Loucy (cell line): ENCODE data around the gene FMNL1.

ENCODE experiments used
- H2AFZ ChIP-seq: fragments of 200-600 bp; sonication (generic); 2 replicates; pipeline ENCODE4 v1.6.0; 2016; ENCODE audit warnings: antibody characterized with exemption, mild to moderate bottlenecking, low read length, moderate library complexity
- H3F3A ChIP-seq: fragments of 200-600 bp; 2 replicates; pipeline ENCODE4 v1.6.0; 2016; ENCODE audit warnings: antibody characterized with exemption, low read depth, mild to moderate bottlenecking
- H3K27me3 ChIP-seq: fragments of 200-600 bp; sonication (generic); 2 replicates; pipeline ENCODE4 v1.6.1; 2014; ENCODE audit warnings: low read length, mild to moderate bottlenecking; ENCODE audit not compliant: insufficient read depth, poor library complexity, severe bottlenecking
- H3K36me3 ChIP-seq: fragments of 200-600 bp; sonication (generic); 2 replicates; pipeline ENCODE4 v1.6.1; 2016; ENCODE audit warnings: low read length; ENCODE audit not compliant: insufficient read depth
- H3K4me1 ChIP-seq: fragments of 200-600 bp; sonication (generic); 2 replicates; pipeline ENCODE4 v1.5.1; 2014; ENCODE audit warnings: low read length, mild to moderate bottlenecking; ENCODE audit not compliant: insufficient read depth, poor library complexity, severe bottlenecking
- H3K4me2 ChIP-seq: fragments of 200-600 bp; sonication (generic); 2 replicates; pipeline ENCODE4 v1.6.0; 2014; ENCODE audit warnings: antibody characterized with exemption, low read length, low read depth, mild to moderate bottlenecking; ENCODE audit not compliant: poor library complexity, severe bottlenecking
- H3K4me3 ChIP-seq: fragments of 200-600 bp; sonication (generic); 2 replicates; pipeline ENCODE4 v1.5.1; 2014; ENCODE audit warnings: low read length, mild to moderate bottlenecking, mixed read lengths; ENCODE audit not compliant: poor library complexity, severe bottlenecking
- H3K79me2 ChIP-seq: fragments of 200-600 bp; sonication (generic); 2 replicates; pipeline ENCODE4 v1.6.1; 2014; ENCODE audit warnings: low read length; ENCODE audit not compliant: insufficient read depth
- H3K9ac ChIP-seq: fragments of 200-600 bp; sonication (generic); 2 replicates; pipeline ENCODE4 v1.6.0; 2014; ENCODE audit warnings: mild to moderate bottlenecking, low read depth, low read length, moderate library complexity; ENCODE audit not compliant: poor library complexity, severe bottlenecking
- H3K9me2 ChIP-seq: fragments of 200-600 bp; sonication (generic); replicated peaks from 2 replicates; pipeline ENCODE4 v1.6.1; 2016; ENCODE audit warnings: low read depth, low read length, mixed read lengths
- H3K9me3 ChIP-seq: fragments of 200-600 bp; sonication (generic); 2 replicates; pipeline ENCODE4 v1.6.1; 2014; ENCODE audit warnings: mild to moderate bottlenecking, antibody characterized with exemption, low read length, low read depth; ENCODE audit not compliant: insufficient read depth
- H4K20me1 ChIP-seq: fragments of 200-600 bp; sonication (generic); 2 replicates; pipeline ENCODE4 v1.6.0; 2014; ENCODE audit warnings: antibody characterized with exemption, low read length, mild to moderate bottlenecking; ENCODE audit not compliant: insufficient read depth, poor library complexity, severe bottlenecking
- EZH2phosphoT487 ChIP-seq: fragments of 200-600 bp; IDR thresholded peaks from 2 replicates; pipeline ENCODE4 v1.6.1; 2018; ENCODE audit warnings: antibody characterized with exemption, mild to moderate bottlenecking, moderate library complexity, borderline replicate concordance
- TF ChIP-seq, protein P1 (sequence below): fragments of 200-600 bp; sonication (generic); conservative IDR thresholded peaks from 2 replicates; pipeline ENCODE4 v1.5.1; 2014; ENCODE audit warnings: mild to moderate bottlenecking, antibody characterized with exemption, low read length

The FMNL1 gene

GRCh38 chr17:45190503-45191255, 31.0 kb upstream of the FMNL1 start:
- no peak overlapping the region for H2AFZ ChIP-seq
- H3K9ac ChIP-seq, result no peak overlapping the region
- TF ChIP-seq, protein P1, sequence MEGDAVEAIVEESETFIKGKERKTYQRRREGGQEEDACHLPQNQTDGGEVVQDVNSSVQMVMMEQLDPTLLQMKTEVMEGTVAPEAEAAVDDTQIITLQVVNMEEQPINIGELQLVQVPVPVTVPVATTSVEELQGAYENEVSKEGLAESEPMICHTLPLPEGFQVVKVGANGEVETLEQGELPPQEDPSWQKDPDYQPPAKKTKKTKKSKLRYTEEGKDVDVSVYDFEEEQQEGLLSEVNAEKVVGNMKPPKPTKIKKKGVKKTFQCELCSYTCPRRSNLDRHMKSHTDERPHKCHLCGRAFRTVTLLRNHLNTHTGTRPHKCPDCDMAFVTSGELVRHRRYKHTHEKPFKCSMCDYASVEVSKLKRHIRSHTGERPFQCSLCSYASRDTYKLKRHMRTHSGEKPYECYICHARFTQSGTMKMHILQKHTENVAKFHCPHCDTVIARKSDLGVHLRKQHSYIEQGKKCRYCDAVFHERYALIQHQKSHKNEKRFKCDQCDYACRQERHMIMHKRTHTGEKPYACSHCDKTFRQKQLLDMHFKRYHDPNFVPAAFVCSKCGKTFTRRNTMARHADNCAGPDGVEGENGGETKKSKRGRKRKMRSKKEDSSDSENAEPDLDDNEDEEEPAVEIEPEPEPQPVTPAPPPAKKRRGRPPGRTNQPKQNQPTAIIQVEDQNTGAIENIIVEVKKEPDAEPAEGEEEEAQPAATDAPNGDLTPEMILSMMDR, result no peak
- no peak for TF ChIP-seq EZH2phosphoT487
- H3K36me3 ChIP-seq, result no peaks in the 10 kb centered on the region
- H3K9me2 ChIP-seq, result no peaks in the 10 kb centered on the region
- H4K20me1 ChIP-seq, result no peaks in the 10 kb centered on the region
- H3F3A ChIP-seq, result no peaks in the 10 kb centered on the region
- no peak overlapping the region for H3K4me3 ChIP-seq
- H3K4me1 ChIP-seq, result no peaks in the 10 kb centered on the region
- H3K4me2 ChIP-seq, result no peak overlapping the region
- H3K27me3 ChIP-seq, result no peaks in the 10 kb centered on the region
- H3K9me3 ChIP-seq, result no peaks in the 10 kb centered on the region
- H3K79me2 ChIP-seq, result no peaks in the 10 kb centered on the region

- Histone ChIP-seq H4K20me1 (no peaks in the 10 kb centered on the region), H3K4me1 (peaks cover 10% of the 10 kb centered on the region), H3K4me2 (no peak overlapping the region), H3K79me2 (no peaks in the 10 kb centered on the region), H3K9me3 (no peaks in the 10 kb centered on the region), H2AFZ (no peak overlapping the region), H3K36me3 (no peaks in the 10 kb centered on the region), H3F3A (no peaks in the 10 kb centered on the region), H3K9me2 (no peaks in the 10 kb centered on the region), H3K9ac (no peak overlapping the region), H3K27me3 (no peaks in the 10 kb centered on the region), H3K4me3 (no peak overlapping the region)
- TF ChIP-seq, protein P1, result no peak
- no peak for TF ChIP-seq EZH2phosphoT487
Observed at GRCh38 chr17:45195424-45195823, 26.3 kb upstream of the FMNL1 start.

GRCh38 chr17:45197108-45197507, 24.6 kb upstream of the FMNL1 start:
- Histone ChIP-seq H3F3A (no peaks in the 10 kb centered on the region), H3K9me2 (no peaks in the 10 kb centered on the region), H3K79me2 (no peaks in the 10 kb centered on the region), H3K4me1 (peaks cover 10% of the 10 kb centered on the region), H3K9ac (peak overlapping the region; percentile 51), H2AFZ (no peak overlapping the region), H3K36me3 (no peaks in the 10 kb centered on the region), H3K27me3 (no peaks in the 10 kb centered on the region), H3K9me3 (no peaks in the 10 kb centered on the region), H3K4me2 (no peak overlapping the region), H3K4me3 (no peak overlapping the region), H4K20me1 (no peaks in the 10 kb centered on the region)
- TF ChIP-seq EZH2phosphoT487, result no peak
- TF ChIP-seq, protein P1, result no peak
